RWPE2 (cell line): Measurements from ENCODE around the gene FLCN.

Source experiments
- ATAC-seq: fragments of 200-7000 bp; cut with Tn5 transposase; 3 replicates; pipeline ENCODE4 v1.9.1; 2021; ENCODE audit warnings: low read depth
- DNase-seq: peaks from one replicate; pipeline ENCODE4 v3.0.0-alpha.2; 2020; ENCODE audit warnings: low spot score
- H3K27ac ChIP-seq: fragments of 450-650 bp; 2 replicates; pipeline ENCODE4 v1.5.1; 2017; ENCODE audit warnings: mild to moderate bottlenecking; ENCODE audit not compliant: poor library complexity, severe bottlenecking
- H3K27me3 ChIP-seq: fragments of 250-450 bp; sonication (Bioruptor Pico); 2 replicates; pipeline ENCODE4 v1.5.1; 2021; ENCODE audit warnings: mild to moderate bottlenecking, moderate library complexity; ENCODE audit not compliant: insufficient read depth, poor library complexity, severe bottlenecking
- H3K36me3 ChIP-seq: fragments of 250-450 bp; sonication (Bioruptor Pico); 2 replicates; pipeline ENCODE4 v1.5.1; 2020; ENCODE audit warnings: low read depth, mild to moderate bottlenecking, moderate library complexity
- H3K4me1 ChIP-seq: fragments of 250-450 bp; sonication (Bioruptor Pico); 2 replicates; pipeline ENCODE4 v1.5.1; 2021; ENCODE audit warnings: mild to moderate bottlenecking, moderate library complexity; ENCODE audit not compliant: insufficient read depth, poor library complexity, severe bottlenecking
- H3K4me3 ChIP-seq: fragments of 250-450 bp; sonication (Bioruptor Pico); 2 replicates; pipeline ENCODE4 v1.5.1; 2021; ENCODE audit warnings: mild to moderate bottlenecking, moderate library complexity; ENCODE audit not compliant: severe bottlenecking
- H3K9me3 ChIP-seq: fragments of 250-450 bp; sonication (Bioruptor Pico); 2 replicates; pipeline ENCODE4 v1.5.1; 2021; ENCODE audit warnings: mild to moderate bottlenecking, moderate library complexity; ENCODE audit not compliant: severe bottlenecking
- CTCF ChIP-seq: fragments of 450-650 bp; IDR thresholded peaks from one replicate; pipeline ENCODE4 v1.5.1; 2017; ENCODE audit warnings: mild to moderate bottlenecking, moderate library complexity; ENCODE audit not compliant: poor library complexity, severe bottlenecking

FLCN gene

GRCh38 chr17:17175340-17175739 lies 61.6 kb downstream of the FLCN start:
- H3K9me3 ChIP-seq: no peaks in the 10 kb centered on the region
- no peak for TF ChIP-seq CTCF
- no peak for ATAC-seq
- no peak overlapping the region for H3K27ac ChIP-seq
- no peak for DNase-seq
- H3K4me3 ChIP-seq: no peak overlapping the region
- peaks cover 2% of the 10 kb centered on the region for H3K4me1 ChIP-seq
- H3K36me3 ChIP-seq: peaks cover 97% of the 10 kb centered on the region
- no peaks in the 10 kb centered on the region for H3K27me3 ChIP-seq

GRCh38 chr17:17173921-17174320 lies 63.0 kb downstream of the FLCN start:
- no peak for ATAC-seq
- Histone ChIP-seq H3K27ac (no peak overlapping the region), H3K4me1 (peaks cover 2% of the 10 kb centered on the region), H3K9me3 (no peaks in the 10 kb centered on the region), H3K27me3 (no peaks in the 10 kb centered on the region), H3K4me3 (no peak overlapping the region), H3K36me3 (peaks cover 96% of the 10 kb centered on the region)
- no peak for TF ChIP-seq CTCF
- DNase-seq: no peak

GRCh38 chr17:17172990-17173389 lies 64.0 kb downstream of the FLCN start:
- no peak for ATAC-seq

GRCh38 chr17:17172001-17172939 lies 64.7 kb downstream of the FLCN start:
- Histone ChIP-seq H3K4me3 (no peak overlapping the region), H3K4me1 (peaks cover 2% of the 10 kb centered on the region), H3K27ac (no peak overlapping the region), H3K9me3 (no peaks in the 10 kb centered on the region), H3K36me3 (peaks cover 93% of the 10 kb centered on the region), H3K27me3 (no peaks in the 10 kb centered on the region)
- no peak for DNase-seq
- no peak for TF ChIP-seq CTCF
- no peak for ATAC-seq

More at GRCh38 chr17:17172990-17173389, 64.0 kb downstream of the FLCN start:
- H3K4me1 ChIP-seq: peaks cover 2% of the 10 kb centered on the region
- H3K4me3 ChIP-seq: no peak overlapping the region
- DNase-seq: no peak
- no peak for TF ChIP-seq CTCF
- H3K36me3 ChIP-seq: peaks cover 95% of the 10 kb centered on the region
- no peaks in the 10 kb centered on the region for H3K9me3 ChIP-seq
- no peaks in the 10 kb centered on the region for H3K27me3 ChIP-seq
- H3K27ac ChIP-seq: no peak overlapping the region

- no peaks in the 10 kb centered on the region for H3K27me3 ChIP-seq
- no peak for TF ChIP-seq CTCF
- H3K36me3 ChIP-seq: peaks cover 93% of the 10 kb centered on the region
- H3K4me3 ChIP-seq: no peak overlapping the region
- no peaks in the 10 kb centered on the region for H3K9me3 ChIP-seq
- DNase-seq (no peak), ATAC-seq (no peak)
- peaks cover 2% of the 10 kb centered on the region for H3K4me1 ChIP-seq
- peak overlapping the region; percentile 18 for H3K27ac ChIP-seq
These were observed 65.8 kb downstream of the FLCN start for GRCh38 chr17:17171186-17171585.
